Testis (tissue), 3 donors: ENCODE results near the gene RAI1. TPM values are rescaled to one million over a fixed set of nuclear protein-coding genes. Genes with fewer than 3 reads are reported as not detected.

Experiments used
- DNase-seq: peaks from one replicate; pipeline ENCODE4 v3.0.0-alpha.2; 2019
- H3K27ac ChIP-seq, 2 donors: fragments of 200-600 bp; sonication (generic); one replicate each; pipeline ENCODE4 v1.5.1; 2019
- H3K27me3 ChIP-seq: fragments of 200-600 bp; sonication (generic); one replicate; pipeline ENCODE4 v1.5.1; 2019
- H3K36me3 ChIP-seq: fragments of 200-600 bp; sonication (generic); one replicate; pipeline ENCODE4 v1.5.1; 2017; ENCODE audit warnings: low read depth; ENCODE audit errors: missing control alignments
- H3K4me1 ChIP-seq: fragments of 200-600 bp; sonication (generic); one replicate; pipeline ENCODE4 v1.5.1; 2019
- H3K4me3 ChIP-seq, 2 donors: fragments of 200-600 bp; sonication (generic); one replicate each; pipeline ENCODE4 v1.5.1; 2017 to 2019
- H3K9me3 ChIP-seq: fragments of 200-600 bp; sonication (generic); one replicate; pipeline ENCODE4 v1.5.1; 2017
- CTCF ChIP-seq, 3 experiments: fragments of 450-650 bp in 2 of 3; fragments of 200-600 bp in 1 of 3; sonication (generic) in 1 of 3; IDR thresholded peaks; one replicate each; pipeline ENCODE4 v1.5.1; 2016 to 2019; ENCODE audit warnings: antibody characterized with exemption in 3 of 3, mild to moderate bottlenecking in 2 of 3, moderate library complexity in 1 of 3
- POLR2A ChIP-seq: fragments of 450-650 bp; IDR thresholded peaks from one replicate; pipeline ENCODE4 v1.6.1; 2017; ENCODE audit warnings: antibody characterized with exemption, mild to moderate bottlenecking, moderate library complexity
- WGBS, 2 donors: methylation state at CpG; one replicate each; pipeline ENCODE4 v1.1.5; 2018; 5-methylcytosine and 5-hydroxymethylcytosine counted together
- intact Hi-C: fragments of 100-400 bp; cut with DNase I; formaldehyde crosslinking; loops from one replicate; pipeline ENCODE4 v1.15.1; 2023; ENCODE audit warnings: low total_unique reads
- polyA plus RNA-seq: library from polyadenylated mRNA; stranded (reverse); fragments of 350-450 nt; fragmentation: Illumina TruSeq; extraction: RNeasy Lipid Tissue Mini Kit (QIAGEN cat#74804); gene quantifications from one replicate; pipeline ENCODE4 v1.2.3, GENCODE V29; 2014; ENCODE audit warnings: low read depth, low replicate concordance; ENCODE audit not compliant: insufficient read depth
- total RNA-seq, 2 donors: library from RNA; depleted of rRNA; stranded (reverse); fragments of >200 nt; gene quantifications; one replicate each; pipeline ENCODE4 v1.2.3, GENCODE V29; 2016

RAI1 gene
- total and polyA plus RNA-seq, 3 donors from 2014 or later: 17.5 to 44.5 (median 42.8) TPM

DNA sequence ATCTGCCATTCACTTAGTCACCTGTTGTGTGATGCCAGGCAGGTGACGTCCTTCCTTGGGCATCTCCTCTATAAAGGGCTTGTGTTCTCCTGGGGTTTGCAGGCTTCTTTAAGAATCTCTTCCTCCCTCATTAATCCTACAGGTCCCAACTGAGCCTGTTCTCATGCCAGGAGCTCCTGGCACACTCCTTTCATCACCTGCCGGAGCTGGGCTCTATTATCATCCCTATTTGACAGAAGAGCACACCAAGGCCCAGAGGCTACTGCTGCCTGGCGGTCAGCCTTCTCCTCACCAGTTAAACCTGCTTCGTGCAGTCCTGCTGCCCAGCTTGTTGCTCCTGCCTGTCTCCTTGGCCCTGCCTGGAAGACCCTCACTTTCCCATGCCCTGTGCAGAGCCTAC, 51.2 kb downstream of the RAI1 start:
- H3K4me3 ChIP-seq: no peak overlapping the region

GRCh38 chr17:17732892-17733670, 51.8 kb downstream of the RAI1 start:
- H3K4me3 ChIP-seq: no peak overlapping the region
- no peak for DNase-seq
- intact Hi-C loops: no loop called here
- no peaks in the 10 kb centered on the region for H3K36me3 ChIP-seq
- peaks cover 12% of the 10 kb centered on the region for H3K4me1 ChIP-seq
- H3K27ac ChIP-seq: no peak overlapping the region
- H3K9me3 ChIP-seq: no peaks in the 10 kb centered on the region
- no peaks in the 10 kb centered on the region for H3K27me3 ChIP-seq
- no peak for TF ChIP-seq POLR2A
- no peak for TF ChIP-seq CTCF (IDR thresholded peaks at IDR 0.05)
- WGBS, 2 donors: 78 to 84% methylated on average over 8 to 9 of the region's 9 CpGs

More for the DNA sequence above, 51.2 kb downstream of the RAI1 start:
- no peaks in the 10 kb centered on the region for H3K9me3 ChIP-seq
- no peak overlapping the region for H3K27ac ChIP-seq
- 76 to 81% methylated on average over 4 of the region's 4 CpGs for WGBS, 2 donors
- intact Hi-C loops: no loop called here
- DNase-seq: no peak
- H3K27me3 ChIP-seq: no peaks in the 10 kb centered on the region
- H3K4me1 ChIP-seq: peaks cover 6% of the 10 kb centered on the region
- TF ChIP-seq POLR2A (no peak), CTCF (IDR thresholded peaks at IDR 0.05) (no peak)
- no peaks in the 10 kb centered on the region for H3K36me3 ChIP-seq

DNA sequence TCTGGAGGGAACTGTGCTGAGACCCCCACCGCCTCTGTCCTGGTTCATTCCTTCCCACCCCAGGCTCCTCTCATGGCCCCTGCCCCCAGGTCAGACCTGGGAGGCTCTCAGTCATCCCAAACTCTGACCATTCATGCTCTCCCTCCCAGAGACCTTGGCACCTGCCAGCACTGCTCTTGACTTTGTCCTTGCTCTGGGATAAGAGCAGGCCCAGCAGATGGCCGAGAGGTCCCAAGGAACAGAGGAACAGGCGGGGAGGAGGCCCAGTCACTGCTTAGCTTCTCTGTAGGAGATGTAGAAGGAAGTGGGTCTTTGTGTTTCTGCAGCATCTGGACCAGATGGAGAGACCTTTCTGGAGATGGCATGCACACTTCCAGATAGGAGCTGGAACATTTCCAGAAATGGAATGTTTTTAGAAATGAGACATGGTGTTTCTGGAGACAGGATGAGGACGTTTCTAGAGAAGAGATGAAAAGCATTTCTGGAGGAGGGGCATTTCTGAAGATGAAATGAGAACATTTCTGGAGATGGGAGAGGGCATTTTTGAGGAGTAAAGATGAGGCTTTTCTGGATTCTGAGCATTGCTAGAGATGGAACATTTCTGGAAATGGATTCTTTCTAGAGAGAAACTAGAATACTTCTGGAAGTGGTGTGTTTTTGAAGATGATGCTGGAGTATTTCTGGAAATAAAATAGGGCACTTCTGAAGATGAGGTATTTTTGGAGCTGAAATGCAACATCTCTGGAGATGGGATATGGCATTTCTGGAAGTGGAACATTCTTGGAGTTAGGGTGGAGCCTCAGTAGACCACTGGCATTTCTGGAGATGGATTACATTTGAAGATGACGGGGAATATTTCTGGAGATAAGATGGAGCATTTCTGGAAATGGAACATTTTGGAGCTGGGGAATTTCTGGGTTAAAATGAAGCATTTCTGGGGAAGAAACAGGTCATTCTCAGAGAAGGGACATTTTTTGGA, 55.2 kb downstream of the RAI1 start:
- H3K36me3 ChIP-seq: no peaks in the 10 kb centered on the region
- TF ChIP-seq CTCF (IDR thresholded peaks at IDR 0.05): no peak
- no peak for TF ChIP-seq POLR2A
- H3K4me3 ChIP-seq: no peak overlapping the region
- H3K27me3 ChIP-seq: no peaks in the 10 kb centered on the region
- peaks cover 38% of the 10 kb centered on the region for H3K4me1 ChIP-seq
- DNase-seq: no peak
- peak overlapping the region in 1 of 2 donors; percentile 46 for H3K27ac ChIP-seq
- WGBS, 2 donors: 55 to 62% methylated on average over 4 to 5 of the region's 5 CpGs
- H3K9me3 ChIP-seq: no peaks in the 10 kb centered on the region
- intact Hi-C loops: no loop called here

GRCh38 chr17:17737961-17738894, 57.0 kb downstream of the RAI1 start:
- peak; percentile 60 for DNase-seq
- Histone ChIP-seq H3K27me3 (no peaks in the 10 kb centered on the region), H3K9me3 (no peaks in the 10 kb centered on the region), H3K27ac (peak overlapping the region; percentile 10 to 46), H3K4me1 (peaks cover 50% of the 10 kb centered on the region), H3K36me3 (no peaks in the 10 kb centered on the region), H3K4me3 (no peak overlapping the region)
- WGBS, 2 donors: 35 to 42% methylated on average over 2 to 12 of the region's 16 CpGs
- TF ChIP-seq POLR2A (no peak), CTCF (IDR thresholded peaks at IDR 0.05) (no peak)
- intact Hi-C loops: no loop called here
